SK-N-SH (cell line): ENCODE data around the gene MED12. TPM values are rescaled to one million over a fixed set of nuclear protein-coding genes. Genes with fewer than 3 reads are reported as not detected.

Source experiments
- CTCF ChIA-PET: fragments of 300-600, 350-600 bp; formaldehyde crosslinking; extraction: SDS; loops from one replicate; lab custom pipeline; 2021; lab: Yijun Ruan, JAX
- POLR2A ChIA-PET: fragments of 350-600 bp; sonication (Branson Sonifier 250); formaldehyde crosslinking; extraction: SDS; loops from one replicate; lab custom pipeline; 2020; ENCODE audit warnings: antibody characterized with exemption, inconsistent platforms; lab: Yijun Ruan, JAX
- DNase-seq: peaks from one replicate; pipeline ENCODE4 v3.0.0; 2012
- H2AFZ ChIP-seq: fragments of 200-600 bp; sonication (generic); 2 replicates; pipeline ENCODE4 v1.8.1; 2016; ENCODE audit warnings: antibody characterized with exemption, mild to moderate bottlenecking, low read depth
- H3F3A ChIP-seq: fragments of 200-600 bp; sonication (generic); replicated peaks from 2 replicates; pipeline ENCODE3; 2016; ENCODE audit warnings: antibody characterized with exemption, mild to moderate bottlenecking; ENCODE audit not compliant: insufficient read depth
- H3K27ac ChIP-seq, 2 experiments: fragments of 200-500 bp in 1 of 2; fragments of 200-600 bp in 1 of 2; sonication (Bioruptor generic) in 1 of 2; sonication (generic), shearing (Covaris generic) in 1 of 2; 2 replicates each; pipeline versions ENCODE4 v1.5.1 to v1.6.1; 2014 to 2016; ENCODE audit warnings: low read depth in 2 of 2, inconsistent platforms in 1 of 2, low read length in 1 of 2, mild to moderate bottlenecking in 1 of 2, mixed read lengths in 1 of 2
- H3K27me3 ChIP-seq: fragments of 200-600 bp; sonication (generic), shearing (Covaris generic); 2 replicates; pipeline ENCODE4 v1.6.1; 2016; ENCODE audit warnings: mixed run types; ENCODE audit not compliant: insufficient read depth
- H3K36me3 ChIP-seq, 2 experiments: fragments of 200-500 bp in 1 of 2; fragments of 200-600 bp in 1 of 2; sonication (Bioruptor generic) in 1 of 2; sonication (generic) in 1 of 2; replicated peaks in 1 of 2; 2 replicates each; pipeline versions ENCODE3 to v1.5.1; 2014 to 2016; ENCODE audit warnings: low read length in 1 of 2, mild to moderate bottlenecking in 1 of 2; ENCODE audit not compliant: insufficient read depth in 2 of 2, control insufficient read depth in 1 of 2
- H3K4me1 ChIP-seq, 2 experiments: fragments of 200-500 bp in 1 of 2; fragments of 200-600 bp in 1 of 2; sonication (Bioruptor generic) in 1 of 2; sonication (generic), shearing (Covaris generic) in 1 of 2; 2 replicates each; pipeline versions ENCODE4 v1.5.1 to v1.6.1; 2014 to 2016; ENCODE audit warnings: low read depth in 1 of 2, low read length in 1 of 2, mixed run types in 1 of 2; ENCODE audit not compliant: insufficient read depth in 2 of 2, control insufficient read depth in 1 of 2
- H3K4me2 ChIP-seq: fragments of 200-600 bp; sonication (generic), shearing (Covaris generic); 2 replicates; pipeline ENCODE4 v1.6.1; 2017; ENCODE audit warnings: mixed run types
- H3K4me3 ChIP-seq, 2 experiments: fragments of 200-500 bp in 1 of 2; fragments of 200-600 bp in 1 of 2; sonication (Bioruptor generic) in 1 of 2; sonication (generic), shearing (Covaris generic) in 1 of 2; 2 replicates each; pipeline versions ENCODE4 v1.5.1 to v1.8.1; 2014 to 2016; ENCODE audit warnings: low read depth in 2 of 2, inconsistent platforms in 1 of 2, low read length in 1 of 2, mild to moderate bottlenecking in 1 of 2, mixed read lengths in 1 of 2, moderate library complexity in 1 of 2
- H3K79me2 ChIP-seq: fragments of 200-600 bp; sonication (generic); 2 replicates; pipeline ENCODE4 v1.8.1; 2017; ENCODE audit warnings: mild to moderate bottlenecking; ENCODE audit not compliant: insufficient read depth
- H3K9ac ChIP-seq: fragments of 200-600 bp; sonication (generic); 2 replicates; pipeline ENCODE4 v1.6.1; 2017; ENCODE audit warnings: mixed run types
- H3K9me2 ChIP-seq: fragments of 200-600 bp; sonication (generic); 2 replicates; pipeline ENCODE4 v1.6.1; 2017; ENCODE audit warnings: mixed run types
- H3K9me3 ChIP-seq: fragments of 200-600 bp; sonication (generic); 2 replicates; pipeline ENCODE4 v1.6.1; 2017; ENCODE audit warnings: mixed run types, mild to moderate bottlenecking, moderate library complexity
- H4K20me1 ChIP-seq: fragments of 200-600 bp; sonication (generic); 2 replicates; pipeline ENCODE4 v1.6.1; 2017; ENCODE audit warnings: mild to moderate bottlenecking, mixed run types; ENCODE audit not compliant: insufficient read depth
- CHD2 ChIP-seq: fragments of 150-350 bp; IDR thresholded peaks from 2 replicates; pipeline ENCODE4 v1.6.1; 2018; ENCODE audit warnings: low read length; ENCODE audit not compliant: partially characterized antibody
- CTCF ChIP-seq: fragments of 200-600 bp; sonication (generic); IDR thresholded peaks from 2 replicates; pipeline ENCODE4 v1.6.1; 2017; ENCODE audit warnings: antibody characterized with exemption, mild to moderate bottlenecking, moderate library complexity
- ELF1 ChIP-seq: IDR thresholded peaks from 2 replicates; pipeline ENCODE4 v1.4.0; 2012
- IRF3 ChIP-seq: fragments of 150-350 bp; IDR thresholded peaks from 2 replicates; pipeline ENCODE4 v1.6.1; 2016; ENCODE audit warnings: mild to moderate bottlenecking, low read depth, low read length
- MAX ChIP-seq: IDR thresholded peaks from 2 replicates; pipeline ENCODE4 v1.4.0; 2012; ENCODE audit warnings: low read depth
- MEF2A ChIP-seq: IDR thresholded peaks from 2 replicates; pipeline ENCODE4 v1.4.0; 2012; ENCODE audit warnings: low read depth, borderline replicate concordance
- NFIC ChIP-seq: IDR thresholded peaks from 2 replicates; pipeline ENCODE4 v1.4.0; 2012; ENCODE audit warnings: borderline replicate concordance
- RCOR1 ChIP-seq: fragments of 150-350 bp; IDR thresholded peaks from 2 replicates; pipeline ENCODE4 v1.6.1; 2017; ENCODE audit warnings: antibody characterized with exemption, low read length
- REST ChIP-seq: IDR thresholded peaks from 2 replicates; pipeline ENCODE4 v1.6.1; 2012; ENCODE audit warnings: mild to moderate bottlenecking, low read depth, low read length, moderate library complexity
- SIN3A ChIP-seq: IDR thresholded peaks from 2 replicates; pipeline ENCODE4 v1.6.1; 2012; ENCODE audit warnings: low read depth, mild to moderate bottlenecking, low read length, moderate library complexity, borderline replicate concordance
- SMC3 ChIP-seq: IDR thresholded peaks from 2 replicates; pipeline ENCODE4 v1.6.1; 2012; ENCODE audit warnings: low read depth, low read length, improper control_type of control experiment
- USF2 ChIP-seq: fragments of 150-350 bp; IDR thresholded peaks from 2 replicates; pipeline ENCODE4 v1.6.1; 2017; ENCODE audit warnings: antibody characterized with exemption, low read length, low read depth, borderline replicate concordance
- ZBTB33 ChIP-seq: IDR thresholded peaks from 2 replicates; pipeline ENCODE4 v1.4.0; 2012; ENCODE audit warnings: low read depth, borderline replicate concordance
- WGBS: methylation state at CpG from one replicate; pipeline ENCODE4 v1.1.6; 2017; ENCODE audit warnings: low lambda C conversion rate; 5-methylcytosine and 5-hydroxymethylcytosine counted together
- polyA plus RNA-seq, 3 experiments: library from polyadenylated mRNA; depleted of rRNA; stranded (reverse); fragments of >200 nt; gene quantifications; 2 replicates each; pipeline ENCODE4 v1.2.3, GENCODE V29; 2012

Gene MED12
- polyA plus RNA-seq, 1 of the 3 experiments (the other 2 are of a cell fraction), result 18.5 TPM

GRCh38 chrX:71166461-71166860 is 48.1 kb downstream of the MED12 start:
- H3K36me3 ChIP-seq, result no peaks in the 10 kb centered on the region
- no peak overlapping the region for H3K27ac ChIP-seq
- H4K20me1 ChIP-seq, result no peaks in the 10 kb centered on the region
- DNase-seq, result no peak
- H3K9me2 ChIP-seq, result no peaks in the 10 kb centered on the region
- H3K4me3 ChIP-seq, result no peak overlapping the region
- no peak overlapping the region for H3K4me2 ChIP-seq
- TF ChIP-seq MAX (no peak), RCOR1 (no peak), SMC3 (no peak), USF2 (no peak), REST (no peak), ELF1 (no peak), ZBTB33 (no peak), CHD2 (no peak), NFIC (no peak), SIN3A (no peak), CTCF (no peak), IRF3 (no peak), MEF2A (no peak)
- H3K9ac ChIP-seq, result no peak overlapping the region
- CTCF ChIA-PET, result no interaction called here
- H3K4me1 ChIP-seq, result no peaks in the 10 kb centered on the region
- peaks cover 41% of the 10 kb centered on the region for H3K27me3 ChIP-seq
- H3K79me2 ChIP-seq, result no peaks in the 10 kb centered on the region
- 37% methylated on average over 6 of the region's 6 CpGs for WGBS
- no peaks in the 10 kb centered on the region for H3F3A ChIP-seq
- POLR2A ChIA-PET, result no interaction called here
- no peak overlapping the region for H2AFZ ChIP-seq
- H3K9me3 ChIP-seq, result no peaks in the 10 kb centered on the region
